ENCODE data around the gene ZFR2.
"Not testable (repeated sequence)": the region's sequence is repeated elsewhere in the genome, so short reads cannot be mapped to it uniquely, and the experiment has no call there.

Gene ZFR2

GRCh38 chr19:3893509-3894179 is 24.8 kb upstream of the ZFR2 start:
- DNase-seq = no peak
- H3K4me3 Mint-ChIP-seq = no peak overlapping the region
- H3K27me3 Mint-ChIP-seq = peaks cover 5% of the 10 kb centered on the region
- H3K9me3 Mint-ChIP-seq = no peaks in the 10 kb centered on the region
- H3K27ac Mint-ChIP-seq = no peak overlapping the region
- CTCF ChIA-PET = no interaction called here
- peaks cover 5% of the 10 kb centered on the region for H3K4me1 Mint-ChIP-seq
- no peaks in the 10 kb centered on the region for H3K36me3 Mint-ChIP-seq

GRCh38 chr19:3890591-3890990 is 21.8 kb upstream of the ZFR2 start:
- CTCF ChIA-PET = no interaction called here
- no peaks in the 10 kb centered on the region for H3K36me3 Mint-ChIP-seq
- no peak overlapping the region for H3K4me3 Mint-ChIP-seq
- H3K27me3 Mint-ChIP-seq = peaks cover 5% of the 10 kb centered on the region
- DNase-seq = no peak
- H3K4me1 Mint-ChIP-seq = no peaks in the 10 kb centered on the region
- H3K27ac Mint-ChIP-seq = no peak overlapping the region
- H3K9me3 Mint-ChIP-seq = no peaks in the 10 kb centered on the region

DNA sequence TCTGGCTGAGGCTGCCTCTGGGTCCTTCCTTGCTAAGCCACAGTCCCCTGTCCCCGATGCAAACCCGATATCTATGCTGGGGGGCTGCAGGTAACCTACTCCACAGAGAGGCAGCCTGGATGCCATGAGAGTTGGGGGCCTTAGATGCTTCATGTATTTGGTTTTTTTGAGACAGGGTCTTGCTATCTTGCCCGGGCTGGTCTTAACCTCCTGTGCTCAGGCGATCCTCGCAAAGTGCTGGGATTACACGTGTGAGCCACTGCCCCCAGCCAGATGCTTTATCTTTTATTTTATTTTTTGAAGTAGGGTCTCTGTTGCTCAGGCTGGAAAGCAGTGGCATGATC is 13.2 kb upstream of the ZFR2 start:
- peaks cover 3% of the 10 kb centered on the region for H3K4me1 Mint-ChIP-seq
- CTCF ChIA-PET = no interaction called here
- no peak overlapping the region for H3K27ac Mint-ChIP-seq
- DNase-seq = no peak
- no peaks in the 10 kb centered on the region for H3K36me3 Mint-ChIP-seq
- H3K4me3 Mint-ChIP-seq = no peak overlapping the region
- no peaks in the 10 kb centered on the region for H3K9me3 Mint-ChIP-seq
- peaks cover 62% of the 10 kb centered on the region for H3K27me3 Mint-ChIP-seq

DNA sequence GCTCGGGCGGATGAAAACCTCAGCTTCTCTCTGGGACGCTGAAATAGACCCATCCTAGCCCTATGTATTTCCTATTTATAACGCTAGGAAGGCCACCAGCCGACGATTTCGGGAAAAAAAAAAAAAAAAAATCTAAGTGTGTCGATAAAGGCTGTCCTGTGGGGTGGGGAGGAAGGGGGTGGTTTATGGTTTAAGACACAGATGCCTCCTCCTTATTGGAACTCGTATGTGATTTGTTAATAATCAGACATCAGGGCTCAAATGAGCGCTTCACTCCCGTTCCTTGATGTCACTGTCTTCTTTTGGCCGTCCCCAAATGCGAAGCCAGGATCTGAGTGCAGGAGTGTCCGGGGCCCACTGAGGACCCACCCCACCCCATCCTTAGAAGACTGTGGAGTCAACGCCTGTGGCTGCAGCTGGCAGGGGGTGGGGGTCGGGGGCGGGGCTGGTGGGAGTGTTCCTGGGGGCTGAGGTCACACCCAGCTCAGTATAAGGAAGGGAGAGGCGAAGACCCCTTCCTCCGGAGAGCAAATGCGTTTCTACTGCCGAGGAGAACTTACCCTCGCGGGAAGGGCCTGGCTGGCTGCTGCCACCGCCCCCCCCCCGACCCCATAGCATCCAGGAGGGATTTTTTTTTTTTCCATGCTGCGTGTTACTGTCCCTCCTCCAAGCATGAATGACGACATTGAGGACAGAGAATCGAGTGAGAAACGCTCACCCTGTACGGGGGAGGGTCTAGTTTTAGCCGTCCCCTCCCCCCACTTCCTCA is 12.6 kb upstream of the ZFR2 start:
- Mint-ChIP-seq H3K4me3 (no peak overlapping the region), H3K4me1 (peaks cover 3% of the 10 kb centered on the region), H3K9me3 (no peaks in the 10 kb centered on the region), H3K36me3 (no peaks in the 10 kb centered on the region), H3K27me3 (peaks cover 64% of the 10 kb centered on the region), H3K27ac (no peak overlapping the region)
- no peak for DNase-seq
- CTCF ChIA-PET = interaction anchor here (0.6 kb wide), 1 partner anchor 227 kb away, joined by 3 read pairs; no protein-coding TSS in a partner anchor

DNA sequence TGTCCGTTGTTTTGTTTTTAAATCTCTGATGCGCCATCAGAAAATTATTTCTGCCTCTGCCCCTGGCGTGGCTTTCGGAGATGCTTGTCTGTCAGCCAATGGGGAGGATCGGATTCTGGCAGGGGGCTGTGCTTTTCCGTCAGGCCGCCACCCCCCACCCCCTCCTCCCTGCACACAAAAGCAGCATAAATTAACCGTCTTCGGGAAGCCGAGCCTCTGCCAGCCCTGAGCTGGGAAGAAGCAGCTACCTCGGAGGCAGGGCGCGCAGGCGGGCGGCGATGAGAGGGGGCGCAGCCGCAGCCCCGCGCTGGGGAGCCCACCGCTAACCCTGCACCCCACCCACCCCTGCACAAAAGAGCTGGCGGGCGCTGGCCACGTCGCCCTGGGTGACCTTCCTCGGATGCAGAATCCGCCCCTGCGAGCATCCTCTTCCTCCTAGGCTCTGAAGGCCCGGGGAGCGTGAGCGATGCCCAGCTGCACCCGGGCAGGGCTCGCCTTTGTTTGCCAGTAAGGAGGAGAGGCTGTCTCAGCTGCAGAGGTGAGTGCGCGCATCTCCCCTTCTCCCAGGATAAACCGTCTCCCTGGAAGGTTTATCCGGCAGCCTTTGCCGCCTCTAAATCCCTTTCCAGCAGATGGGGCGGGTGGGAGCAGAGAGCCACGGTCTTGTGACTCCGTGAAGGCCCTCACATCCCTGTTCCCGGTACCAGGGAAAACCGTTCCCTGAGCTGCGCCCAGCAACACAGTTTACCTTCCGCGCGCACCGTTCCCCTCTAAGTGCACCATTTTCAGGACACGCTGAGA is 11.8 kb upstream of the ZFR2 start, which contains the start of gene ATCAY:
ATCAY (plus strand) TSS at position 215 of the 801 bp plus-strand sequence. CDS start 5,083 bp downstream, outside the sequence.
- no peaks in the 10 kb centered on the region for H3K36me3 Mint-ChIP-seq
- no peak for DNase-seq
- peaks cover 3% of the 10 kb centered on the region for H3K4me1 Mint-ChIP-seq
- H3K27me3 Mint-ChIP-seq = peaks cover 64% of the 10 kb centered on the region
- no peak within 1 kb of the TSS for H3K27ac Mint-ChIP-seq
- H3K9me3 Mint-ChIP-seq = no peaks in the 10 kb centered on the region
- CTCF ChIA-PET = no interaction called here
- no peak within 1 kb of the TSS for H3K4me3 Mint-ChIP-seq

- DNase-seq = no peak
- peaks cover 64% of the 10 kb centered on the region for H3K27me3 Mint-ChIP-seq
- no peak overlapping the region for H3K4me3 Mint-ChIP-seq
- H3K4me1 Mint-ChIP-seq = peaks cover 3% of the 10 kb centered on the region
- H3K36me3 Mint-ChIP-seq = no peaks in the 10 kb centered on the region
- no peaks in the 10 kb centered on the region for H3K9me3 Mint-ChIP-seq
- H3K27ac Mint-ChIP-seq = no peak overlapping the region
- CTCF ChIA-PET = no interaction called here
Observed at GRCh38 chr19:3879656-3880055, 10.8 kb upstream of the ZFR2 start.

- CTCF ChIA-PET, H3K4me3 Mint-ChIP-seq, H3K9me3 Mint-ChIP-seq, H3K4me1 Mint-ChIP-seq, DNase-seq, H3K27ac Mint-ChIP-seq, H3K36me3 Mint-ChIP-seq: not testable (repeated sequence)
- peaks cover 41% of the 10 kb centered on the region for H3K27me3 Mint-ChIP-seq
Observed at GRCh38 chr19:3874695-3875094, 5.9 kb upstream of the ZFR2 start.

GRCh38 chr19:3873151-3873550 is 4.3 kb upstream of the ZFR2 start:
- CTCF ChIA-PET = no interaction called here
- peaks cover 1% of the 10 kb centered on the region for H3K36me3 Mint-ChIP-seq
- H3K27me3 Mint-ChIP-seq = peaks cover 44% of the 10 kb centered on the region
- H3K27ac Mint-ChIP-seq = no peak overlapping the region
- H3K4me3 Mint-ChIP-seq = no peak overlapping the region
- peaks cover 4% of the 10 kb centered on the region for H3K9me3 Mint-ChIP-seq
- DNase-seq = no peak
- H3K4me1 Mint-ChIP-seq = peaks cover 7% of the 10 kb centered on the region

GRCh38 chr19:3867971-3868769 is 668 bp downstream of the ZFR2 start:
- no peak for DNase-seq
- Mint-ChIP-seq H3K9me3 (peaks cover 4% of the 10 kb centered on the region), H3K36me3 (peaks cover 1% of the 10 kb centered on the region), H3K4me1 (peaks cover 7% of the 10 kb centered on the region), H3K27me3 (peaks cover 56% of the 10 kb centered on the region), H3K27ac (no peak overlapping the region), H3K4me3 (no peak overlapping the region)
- CTCF ChIA-PET = no interaction called here

GRCh38 chr19:3866910-3867638 is 1.8 kb downstream of the ZFR2 start:
- H3K36me3 Mint-ChIP-seq = peaks cover 1% of the 10 kb centered on the region
- H3K9me3 Mint-ChIP-seq = peaks cover 4% of the 10 kb centered on the region
- H3K27me3 Mint-ChIP-seq = peaks cover 56% of the 10 kb centered on the region
- H3K4me3 Mint-ChIP-seq = no peak overlapping the region
- no peak for DNase-seq
- H3K27ac Mint-ChIP-seq = no peak overlapping the region
- H3K4me1 Mint-ChIP-seq = peaks cover 7% of the 10 kb centered on the region
- CTCF ChIA-PET = no interaction called here

DNA sequence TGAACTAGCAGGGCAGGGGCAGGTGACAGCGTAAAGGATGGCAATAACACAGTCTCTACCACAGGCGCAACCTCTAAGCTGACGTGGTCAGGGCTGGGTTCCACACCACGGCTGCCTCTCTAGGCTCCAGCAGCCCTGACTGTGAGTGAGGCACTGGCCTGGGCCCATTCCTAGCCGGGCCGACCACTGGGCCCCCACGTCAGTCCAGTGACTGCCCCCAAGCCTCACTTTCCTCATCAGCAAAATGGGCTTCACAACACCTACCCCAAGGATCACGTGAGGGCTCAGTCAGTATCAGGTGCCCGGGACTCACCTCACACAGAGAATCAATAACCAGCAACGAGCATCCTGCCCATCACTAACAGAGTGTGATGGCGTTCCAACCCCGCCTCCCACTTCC is 5.2 kb downstream of the ZFR2 start:
- CTCF ChIA-PET = interaction anchor here (0.6 kb wide), 1 partner anchor 557 kb away, joined by 3 read pairs; no protein-coding TSS in a partner anchor
- no peak for DNase-seq
- no peaks in the 10 kb centered on the region for H3K9me3 Mint-ChIP-seq
- H3K27me3 Mint-ChIP-seq = peaks cover 29% of the 10 kb centered on the region
- no peak overlapping the region for H3K27ac Mint-ChIP-seq
- H3K36me3 Mint-ChIP-seq = no peaks in the 10 kb centered on the region
- no peaks in the 10 kb centered on the region for H3K4me1 Mint-ChIP-seq
- H3K4me3 Mint-ChIP-seq = no peak overlapping the region

DNA sequence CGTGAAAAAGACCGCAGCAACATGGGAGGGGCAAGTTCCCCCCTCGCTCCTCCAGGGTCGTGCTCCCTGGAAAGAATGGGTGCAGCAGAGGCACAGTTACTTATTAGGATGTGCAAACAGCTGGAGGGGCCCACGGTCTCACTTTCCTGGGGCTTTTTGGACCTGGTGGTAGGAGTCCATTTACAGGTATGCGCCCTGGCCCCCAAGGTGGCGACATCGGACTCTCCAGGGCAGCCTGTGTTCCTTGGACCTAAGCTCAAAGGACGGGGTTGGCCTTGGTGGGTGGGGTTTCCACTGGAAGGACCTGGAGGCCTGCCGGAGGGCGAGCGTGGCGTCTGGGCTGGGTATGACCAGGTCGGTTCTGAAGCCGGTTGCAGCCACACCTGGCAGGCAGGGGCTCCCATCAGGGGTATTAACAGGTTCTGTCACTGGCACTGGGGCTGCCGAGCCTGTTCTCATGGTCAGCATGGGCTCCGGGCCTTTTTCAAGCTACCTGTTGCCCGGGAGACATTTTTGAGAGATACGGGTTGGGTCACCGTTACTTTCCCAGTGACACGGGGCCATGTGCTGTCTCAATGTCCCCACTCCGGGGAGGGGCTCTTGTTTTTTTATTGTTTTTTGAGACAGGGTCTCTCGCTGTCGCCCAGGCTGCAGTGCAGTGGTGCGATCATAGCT is 5.9 kb downstream of the ZFR2 start:
- H3K4me3 Mint-ChIP-seq = no peak overlapping the region
- H3K27me3 Mint-ChIP-seq = peaks cover 22% of the 10 kb centered on the region
- no peaks in the 10 kb centered on the region for H3K4me1 Mint-ChIP-seq
- H3K27ac Mint-ChIP-seq = no peak overlapping the region
- CTCF ChIA-PET = no interaction called here
- DNase-seq = no peak
- H3K9me3 Mint-ChIP-seq = no peaks in the 10 kb centered on the region
- no peaks in the 10 kb centered on the region for H3K36me3 Mint-ChIP-seq

DNA sequence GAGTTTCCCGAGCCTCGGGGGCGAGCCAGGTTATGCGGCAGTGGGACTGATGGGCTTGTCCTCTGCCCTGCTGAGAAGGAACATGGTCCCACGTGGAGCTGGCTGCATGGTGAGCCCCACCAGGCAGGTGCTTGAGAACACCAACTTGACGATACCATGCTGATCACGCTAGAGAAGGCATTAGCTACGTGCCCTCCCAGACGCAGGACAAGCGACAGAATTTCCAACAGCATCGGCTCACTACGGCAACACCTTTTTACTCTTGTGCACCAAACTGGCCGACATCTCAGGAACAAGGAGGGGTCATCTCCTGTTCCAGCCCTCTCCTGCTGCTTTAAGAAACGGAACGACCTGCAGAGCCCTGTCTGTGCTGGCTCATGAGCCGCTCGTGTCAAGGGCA is 8.3 kb downstream of the ZFR2 start:
- CTCF ChIA-PET = no interaction called here
- Mint-ChIP-seq H3K4me1 (no peaks in the 10 kb centered on the region), H3K4me3 (no peak overlapping the region)

More for the DNA sequence above, 8.3 kb downstream of the ZFR2 start:
- Mint-ChIP-seq H3K9me3 (no peaks in the 10 kb centered on the region), H3K27ac (no peak overlapping the region), H3K36me3 (no peaks in the 10 kb centered on the region), H3K27me3 (peaks cover 4% of the 10 kb centered on the region)
- DNase-seq = no peak
